Natural killer cell (primary cell): ENCODE results near the gene BEX4. TPM values are rescaled to one million over a fixed set of nuclear protein-coding genes. Genes with fewer than 3 reads are reported as not detected.
"Not testable (repeated sequence)": the region's sequence is repeated elsewhere in the genome, so short reads cannot be mapped to it uniquely, and the experiment has no call there.

ENCODE experiments used
- ATAC-seq, 3 donors: fragments of 150-1000 bp in 2 of 3; fragments of 200-7000 bp in 1 of 3; cut with Tn5 transposase; 1 replicate in 1 of 3; 2 replicates in 2 of 3; pipeline ENCODE4 v1.10.0; 2021; ENCODE audit warnings: mild to moderate bottlenecking in 2 of 3, moderate library complexity in 2 of 3
- DNase-seq, 2 donors: peaks; one replicate each; pipeline versions ENCODE4 v3.0.0 to v3.0.0-alpha.2; 2013 to 2021; ENCODE audit warnings: mixed read lengths in 1 of 2
- H3K27ac ChIP-seq: one replicate; pipeline ENCODE4 v1.5.1; 2013; ENCODE audit warnings: mild to moderate bottlenecking, low read length
- H3K27me3 ChIP-seq: one replicate; pipeline ENCODE4 v1.6.1; 2013; ENCODE audit warnings: low read length; ENCODE audit not compliant: control insufficient read depth, insufficient read depth
- H3K36me3 ChIP-seq: one replicate; pipeline ENCODE4 v1.6.1; 2013; ENCODE audit warnings: low read length; ENCODE audit not compliant: control insufficient read depth, insufficient read depth
- H3K4me1 ChIP-seq: one replicate; pipeline ENCODE4 v1.6.1; 2013; ENCODE audit warnings: low read length; ENCODE audit not compliant: control insufficient read depth, insufficient read depth
- H3K4me3 ChIP-seq: one replicate; pipeline ENCODE4 v1.5.1; 2013; ENCODE audit warnings: low read length
- H3K9me3 ChIP-seq: one replicate; pipeline ENCODE4 v1.6.1; 2013; ENCODE audit warnings: low read length; ENCODE audit not compliant: control insufficient read depth, insufficient read depth
- H3K27ac Mint-ChIP-seq, 2 donors: one replicate each; pipeline ENCODE4 v1.8.0; 2022; ENCODE audit warnings: mild to moderate bottlenecking in 2 of 2, mixed read lengths in 2 of 2, moderate library complexity in 1 of 2
- H3K27me3 Mint-ChIP-seq, 2 donors: one replicate each; pipeline ENCODE4 v1.8.0; 2022; ENCODE audit warnings: low read depth in 2 of 2, mixed read lengths in 2 of 2
- H3K36me3 Mint-ChIP-seq: one replicate; pipeline ENCODE4 v1.8.0; 2022; ENCODE audit warnings: mixed read lengths
- H3K4me1 Mint-ChIP-seq, 2 donors: one replicate each; pipeline ENCODE4 v1.8.0; 2022; ENCODE audit warnings: mixed read lengths in 2 of 2
- H3K4me3 Mint-ChIP-seq: one replicate; pipeline ENCODE4 v1.8.0; 2022; ENCODE audit warnings: mild to moderate bottlenecking, moderate library complexity, mixed read lengths
- H3K9me3 Mint-ChIP-seq, 2 donors: one replicate each; pipeline ENCODE4 v1.8.0; 2022; ENCODE audit warnings: mixed read lengths in 2 of 2
- CTCF ChIP-seq: fragments of 200-600 bp; IDR thresholded peaks from one replicate; pipeline ENCODE4 v1.8.0; 2022; ENCODE audit warnings: antibody characterized with exemption
- WGBS: methylation state at CpG from one replicate; pipeline ENCODE4 v1.1.7; 2013; ENCODE audit warnings: missing lambda C conversion rate; ENCODE audit not compliant: insufficient coverage; 5-methylcytosine and 5-hydroxymethylcytosine counted together
- intact Hi-C: fragments of 100-400 bp; cut with micrococcal nuclease; formaldehyde crosslinking; loops from one replicate; pipeline ENCODE4 v1.14.2; 2022
- total RNA-seq, 4 donors: library from RNA; stranded (reverse); fragments of 120-200 nt in 1 of 4; gene quantifications; one replicate each; pipeline versions ENCODE4 v1.2.3 to v1.2.4, GENCODE V29; 2013 to 2022

The BEX4 gene
- total RNA-seq, 3 donors from 2014 or later (not counting 1 experiment from before 2014, with no cell fraction given), result 30.8 to 53.4 (median 47.1) TPM

- Mint-ChIP-seq H3K4me1 (no peaks in the 10 kb centered on the region), H3K9me3 (no peaks in the 10 kb centered on the region), H3K36me3 (no peaks in the 10 kb centered on the region), H3K27ac (no peak overlapping the region), H3K27me3 (peaks cover 4 to 21% of the 10 kb centered on the region in 2 donors), H3K4me3 (no peak overlapping the region)
- no CpG with 5 or more reads among the region's 1 CpG for WGBS
- no peak for DNase-seq
- H3K9me3 ChIP-seq, result no peaks in the 10 kb centered on the region
- no peak overlapping the region for H3K4me3 ChIP-seq
- no peak for TF ChIP-seq CTCF
- no peaks in the 10 kb centered on the region for H3K27me3 ChIP-seq
- no peak for ATAC-seq
- H3K36me3 ChIP-seq, result no peaks in the 10 kb centered on the region
- H3K4me1 ChIP-seq, result no peaks in the 10 kb centered on the region
- no peak overlapping the region for H3K27ac ChIP-seq
- intact Hi-C loops, result no loop called here
These were observed 20.0 kb downstream of the BEX4 start for GRCh38 chrX:103234869-103235268.

DNA sequence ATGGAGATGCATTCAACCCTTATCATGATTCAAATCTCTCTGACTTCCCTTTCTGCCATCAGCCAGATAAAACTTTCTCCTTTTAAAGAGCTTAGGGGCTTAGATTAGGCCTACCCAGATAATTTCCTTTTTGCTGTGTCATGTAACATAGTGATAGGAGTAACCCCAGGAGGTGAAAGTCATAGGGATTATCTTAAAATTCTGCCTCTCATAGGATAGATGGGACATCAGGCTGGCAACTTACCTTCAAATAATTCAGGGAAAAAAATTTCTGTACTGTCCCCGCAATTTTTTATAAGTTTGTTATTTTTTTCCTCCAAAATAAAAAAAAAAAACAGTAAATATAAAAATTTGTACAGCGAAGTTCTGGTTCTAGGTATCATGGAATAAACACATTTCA lies 20.7 kb downstream of the BEX4 start:
- H3K4me1 ChIP-seq, result not testable (repeated sequence)

DNA sequence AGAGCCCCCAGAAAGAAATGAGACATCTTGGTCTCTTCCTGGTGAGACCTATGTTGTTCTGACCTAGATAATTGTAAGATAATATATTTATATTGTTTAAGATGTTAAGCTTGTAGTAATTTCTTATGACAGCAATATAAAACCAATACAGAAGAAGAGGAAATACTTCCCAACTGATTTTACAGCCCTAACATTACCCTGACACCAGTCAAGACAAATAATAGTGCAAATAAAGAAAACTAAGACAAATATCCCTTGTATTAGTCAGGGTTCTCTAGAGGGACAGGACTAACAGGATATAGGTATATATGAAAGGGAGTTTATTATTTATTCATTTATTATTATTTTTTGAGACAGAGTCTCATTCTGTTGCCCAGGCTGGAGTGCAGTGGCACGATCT lies 21.4 kb downstream of the BEX4 start:
- intact Hi-C loops, result no loop called here
- H3K4me3 Mint-ChIP-seq, result no peak overlapping the region

More for the DNA sequence above, 20.7 kb downstream of the BEX4 start:
- H3K36me3 Mint-ChIP-seq, H3K36me3 ChIP-seq, H3K27ac ChIP-seq, H3K9me3 ChIP-seq, ATAC-seq, H3K27me3 ChIP-seq, H3K4me3 ChIP-seq, H3K4me1 Mint-ChIP-seq, DNase-seq, intact Hi-C loops, H3K27ac Mint-ChIP-seq, H3K4me3 Mint-ChIP-seq, H3K9me3 Mint-ChIP-seq: not testable (repeated sequence)
- no CpG with 5 or more reads among the region's 2 CpGs for WGBS
- H3K27me3 Mint-ChIP-seq, result peaks cover 4 to 21% of the 10 kb centered on the region in 2 donors

GRCh38 chrX:103240155-103240554 lies 25.2 kb downstream of the BEX4 start:
- no peaks in the 10 kb centered on the region for H3K27me3 ChIP-seq
- Mint-ChIP-seq H3K9me3 (no peaks in the 10 kb centered on the region), H3K4me3 (no peak overlapping the region), H3K27me3 (peaks cover 14 to 17% of the 10 kb centered on the region in 2 donors), H3K27ac (no peak overlapping the region), H3K4me1 (no peaks in the 10 kb centered on the region), H3K36me3 (no peaks in the 10 kb centered on the region)
- no peak for DNase-seq
- ATAC-seq, result no peak
- no peak for TF ChIP-seq CTCF
- no peaks in the 10 kb centered on the region for H3K36me3 ChIP-seq
- H3K4me3 ChIP-seq, result no peak overlapping the region
- intact Hi-C loops, result no loop called here
- no peaks in the 10 kb centered on the region for H3K9me3 ChIP-seq
- H3K27ac ChIP-seq, result no peak overlapping the region
- H3K4me1 ChIP-seq, result no peaks in the 10 kb centered on the region

More for the DNA sequence above, 21.4 kb downstream of the BEX4 start:
- Histone ChIP-seq H3K4me3 (no peak overlapping the region), H3K27me3 (no peaks in the 10 kb centered on the region), H3K9me3 (no peaks in the 10 kb centered on the region), H3K36me3 (no peaks in the 10 kb centered on the region), H3K4me1 (no peaks in the 10 kb centered on the region), H3K27ac (no peak overlapping the region)
- H3K27me3 Mint-ChIP-seq, result peaks cover 4 to 21% of the 10 kb centered on the region in 2 donors
- H3K4me1 Mint-ChIP-seq, result no peaks in the 10 kb centered on the region
- H3K27ac Mint-ChIP-seq, result no peak overlapping the region
- DNase-seq, result no peak
- no peaks in the 10 kb centered on the region for H3K9me3 Mint-ChIP-seq
- 83% methylated on average over 1 of the region's 1 CpG for WGBS
- no peak for ATAC-seq
- no peak for TF ChIP-seq CTCF
- no peaks in the 10 kb centered on the region for H3K36me3 Mint-ChIP-seq
